GM10266 (cell line): ENCODE data around the gene NAA50.

Source experiments
- DNase-seq: peaks from one replicate; pipeline ENCODE4 v3.0.0; 2012; ENCODE audit errors: extremely low spot score
- TF ChIP-seq, protein P1 (sequence below): IDR thresholded peaks from 2 replicates; pipeline ENCODE4 v1.5.1; 2012; ENCODE audit warnings: mild to moderate bottlenecking, low read depth; ENCODE audit not compliant: control insufficient read depth, insufficient read depth; ENCODE audit errors: missing control alignments

Gene NAA50

DNA sequence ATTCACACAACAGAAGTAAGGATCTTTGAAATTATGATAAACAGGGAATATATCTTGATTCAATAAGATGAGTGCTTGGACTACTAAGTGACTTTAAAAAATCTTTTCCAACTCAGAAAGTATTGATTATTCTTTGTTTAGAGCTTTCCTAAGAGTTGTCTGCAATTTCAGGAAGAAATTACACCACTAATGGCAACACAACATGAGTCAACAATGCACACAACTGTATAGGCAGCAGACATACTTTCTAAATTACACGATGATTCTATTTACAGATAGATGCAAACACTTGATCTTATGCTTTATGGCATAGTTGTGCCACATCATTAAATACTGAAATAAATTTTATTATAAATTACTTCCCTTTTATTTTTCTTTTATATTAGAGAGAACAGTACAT is 4.4 kb downstream of the NAA50 start:
- no peak for DNase-seq
- TF ChIP-seq, protein P1, sequence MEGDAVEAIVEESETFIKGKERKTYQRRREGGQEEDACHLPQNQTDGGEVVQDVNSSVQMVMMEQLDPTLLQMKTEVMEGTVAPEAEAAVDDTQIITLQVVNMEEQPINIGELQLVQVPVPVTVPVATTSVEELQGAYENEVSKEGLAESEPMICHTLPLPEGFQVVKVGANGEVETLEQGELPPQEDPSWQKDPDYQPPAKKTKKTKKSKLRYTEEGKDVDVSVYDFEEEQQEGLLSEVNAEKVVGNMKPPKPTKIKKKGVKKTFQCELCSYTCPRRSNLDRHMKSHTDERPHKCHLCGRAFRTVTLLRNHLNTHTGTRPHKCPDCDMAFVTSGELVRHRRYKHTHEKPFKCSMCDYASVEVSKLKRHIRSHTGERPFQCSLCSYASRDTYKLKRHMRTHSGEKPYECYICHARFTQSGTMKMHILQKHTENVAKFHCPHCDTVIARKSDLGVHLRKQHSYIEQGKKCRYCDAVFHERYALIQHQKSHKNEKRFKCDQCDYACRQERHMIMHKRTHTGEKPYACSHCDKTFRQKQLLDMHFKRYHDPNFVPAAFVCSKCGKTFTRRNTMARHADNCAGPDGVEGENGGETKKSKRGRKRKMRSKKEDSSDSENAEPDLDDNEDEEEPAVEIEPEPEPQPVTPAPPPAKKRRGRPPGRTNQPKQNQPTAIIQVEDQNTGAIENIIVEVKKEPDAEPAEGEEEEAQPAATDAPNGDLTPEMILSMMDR, result no peak

DNA sequence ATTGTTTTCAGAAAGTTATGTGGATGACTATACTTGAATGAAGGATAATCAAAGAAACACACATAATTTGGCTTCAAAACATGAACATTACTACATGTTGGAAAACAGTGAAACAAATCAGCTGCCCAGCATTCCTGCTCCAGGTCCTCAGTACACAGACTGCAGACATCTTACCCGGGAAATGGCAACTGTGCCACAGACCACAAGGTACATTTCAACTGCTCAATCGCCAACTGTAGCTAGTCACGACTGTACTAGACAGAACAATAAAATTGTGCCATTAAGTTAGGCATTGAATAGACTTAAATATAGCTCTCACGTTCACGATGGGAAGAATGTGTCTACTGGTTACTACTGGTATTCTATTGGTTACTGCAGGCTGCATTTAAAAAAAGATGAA is 5.0 kb downstream of the NAA50 start:
- TF ChIP-seq, protein P1, result no peak
- DNase-seq, result no peak

DNA sequence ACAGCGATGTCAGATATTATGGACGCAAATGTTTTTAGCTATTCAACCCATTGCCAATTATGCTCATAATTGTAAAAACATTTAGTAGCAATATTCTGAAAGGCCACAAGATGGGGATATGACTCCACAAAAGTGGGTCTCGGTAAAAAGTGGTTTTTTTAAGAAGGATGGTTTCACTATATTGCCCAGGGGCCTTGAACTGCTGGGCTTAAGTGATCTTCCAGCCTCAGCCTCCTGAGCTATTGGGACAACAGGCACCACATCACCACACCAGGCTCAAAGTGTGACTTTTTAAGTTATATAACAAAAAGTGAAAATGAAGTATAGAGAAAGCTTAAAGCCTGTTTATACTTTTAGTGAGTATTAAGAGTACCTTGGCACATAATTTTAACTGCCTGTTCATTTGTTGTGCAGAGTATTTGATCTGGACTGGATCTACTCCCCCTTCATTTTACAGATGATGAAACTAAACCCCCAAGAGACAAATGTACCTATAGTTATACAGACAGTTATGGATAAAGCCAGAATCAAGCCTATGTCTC is 9.4 kb downstream of the NAA50 start:
- peak; percentile 27 for DNase-seq
- TF ChIP-seq, protein P1, result peak; percentile 57

DNA sequence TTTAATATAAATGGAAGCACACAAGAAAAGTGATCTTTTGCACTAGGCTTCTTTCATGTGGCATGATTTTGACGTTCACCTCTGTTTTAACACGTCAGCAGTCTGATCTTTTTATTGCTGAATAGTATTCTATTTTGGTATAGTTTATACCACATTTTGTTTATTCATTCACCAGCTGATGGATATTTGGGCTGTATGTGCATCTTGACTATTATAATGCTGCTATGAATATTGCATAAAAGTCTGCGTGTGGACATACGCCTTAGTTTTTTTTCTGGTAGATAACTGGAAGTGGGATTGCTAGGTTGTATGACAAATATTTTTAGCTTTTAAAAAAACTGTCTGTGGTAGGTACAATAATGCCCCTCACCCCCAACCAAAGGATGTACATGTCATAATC is 14.4 kb downstream of the NAA50 start:
- DNase-seq, result no peak

DNA sequence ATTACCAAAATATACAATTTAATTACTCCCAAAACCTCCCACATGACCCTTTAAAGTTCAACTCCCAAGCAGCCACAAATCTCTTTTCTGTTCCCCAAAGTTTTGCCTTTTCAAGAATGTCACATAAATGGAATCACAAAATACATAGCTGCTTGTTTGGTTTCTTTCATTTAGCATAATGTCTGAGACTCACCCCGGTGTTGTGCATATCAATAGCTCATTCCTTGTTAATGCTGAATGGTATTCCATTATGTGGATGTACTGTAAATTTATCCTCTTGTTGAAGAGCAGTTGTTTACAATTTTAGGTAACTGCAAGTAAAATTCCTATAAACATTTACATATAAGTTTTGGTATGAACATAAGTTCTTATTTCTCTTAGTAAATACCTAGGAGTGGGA is 15.5 kb downstream of the NAA50 start:
- TF ChIP-seq, protein P1, result no peak

More for the DNA sequence above, 14.4 kb downstream of the NAA50 start:
- TF ChIP-seq, protein P1, result no peak

DNA sequence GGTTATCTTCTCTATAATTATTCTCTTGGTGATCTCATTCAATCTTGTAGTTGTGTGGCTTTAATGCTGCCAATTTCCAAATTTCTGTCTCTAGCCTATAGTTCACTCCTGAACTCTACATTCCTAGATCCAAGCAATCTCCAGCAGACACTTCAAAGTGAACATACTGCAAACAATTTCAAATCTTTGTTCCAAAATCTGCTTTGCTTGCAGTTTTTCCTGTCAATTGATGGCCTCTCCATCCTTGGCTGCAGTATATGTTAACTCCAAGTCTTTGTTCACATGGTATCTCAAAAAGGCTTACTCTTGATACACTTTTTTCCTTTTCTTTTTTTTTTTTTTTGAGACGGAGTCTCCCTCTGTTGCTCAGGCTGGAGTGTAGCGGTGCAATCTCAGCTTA is 17.4 kb downstream of the NAA50 start:
- no peak for DNase-seq
- TF ChIP-seq, protein P1, result no peak

More for the DNA sequence above, 15.5 kb downstream of the NAA50 start:
- DNase-seq, result no peak

DNA sequence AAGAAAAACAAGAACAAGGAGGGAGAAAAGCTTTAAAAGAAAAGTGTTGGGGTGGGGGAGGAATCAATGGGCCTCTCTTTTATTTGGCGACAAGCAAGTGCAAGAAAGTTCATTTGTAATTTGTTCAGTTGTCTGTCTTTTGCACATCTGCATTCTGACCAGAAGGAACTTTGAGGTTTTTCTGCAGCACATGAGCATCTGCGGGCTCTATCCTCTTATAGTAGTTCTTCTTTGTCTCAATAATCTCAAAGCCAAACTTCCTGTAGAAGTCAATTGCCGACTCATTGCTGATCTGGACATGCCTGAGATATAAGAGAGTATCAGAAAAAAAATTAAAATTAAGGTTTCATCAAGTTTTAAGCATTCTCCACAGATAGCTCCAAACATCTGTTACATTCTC is 24.4 kb downstream of the NAA50 start:
- TF ChIP-seq, protein P1, result no peak
- DNase-seq, result no peak
